SK-N-MC (cell line): Measurements from ENCODE around the gene FXYD5.

Experiments used
- DNase-seq: peaks from one replicate; pipeline ENCODE4 v3.0.0-alpha.2; 2011; ENCODE audit warnings: low read depth, low spot score
- H3K27ac ChIP-seq: fragments of 200-600 bp; sonication (generic); 2 replicates; pipeline ENCODE4 v1.5.1; 2016; ENCODE audit warnings: mixed run types
- H3K36me3 ChIP-seq: fragments of 200-600 bp; sonication (generic); 2 replicates; pipeline ENCODE4 v1.6.1; 2017; ENCODE audit warnings: antibody characterized with exemption, low read length, mixed read lengths; ENCODE audit not compliant: insufficient read depth
- H3K4me3 ChIP-seq: fragments of 200-600 bp; sonication (generic); 2 replicates; pipeline ENCODE4 v1.5.1; 2016
- H3K9ac ChIP-seq: fragments of 200-600 bp; sonication (generic); 2 replicates; pipeline ENCODE4 v1.8.0; 2017; ENCODE audit warnings: mixed run types, mixed read lengths; ENCODE audit not compliant: insufficient read length
- H3K9me3 ChIP-seq: fragments of 200-600 bp; sonication (generic); 2 replicates; pipeline ENCODE4 v1.6.1; 2017; ENCODE audit warnings: low read depth, mild to moderate bottlenecking, antibody characterized with exemption, low read length, moderate library complexity, mixed read lengths
- EZH2 ChIP-seq: fragments of 200-600 bp; sonication (generic); IDR thresholded peaks from one replicate; pipeline ENCODE4 v1.6.1; 2017; ENCODE audit warnings: antibody characterized with exemption
- FOXP2 ChIP-seq: optimal IDR thresholded peaks from 2 replicates; pipeline ENCODE3; 2011; ENCODE audit warnings: mild to moderate bottlenecking, moderate library complexity; ENCODE audit not compliant: insufficient read depth; ENCODE audit errors: extremely low read length, control extremely low read depth
- POLR2AphosphoS5 ChIP-seq: IDR thresholded peaks from 2 replicates; pipeline ENCODE4 v1.6.1; 2012; ENCODE audit warnings: mild to moderate bottlenecking, low read depth, low read length, borderline replicate concordance

Gene FXYD5

GRCh38 chr19:35212241-35212640 lies 57.7 kb downstream of the FXYD5 start:
- H3K9ac ChIP-seq = no peak overlapping the region
- H3K9me3 ChIP-seq = no peaks in the 10 kb centered on the region
- DNase-seq = no peak
- TF ChIP-seq POLR2AphosphoS5 (no peak), EZH2 (no peak), FOXP2 (no peak)
- no peak overlapping the region for H3K4me3 ChIP-seq
- H3K36me3 ChIP-seq = no peaks in the 10 kb centered on the region
- H3K27ac ChIP-seq = no peak overlapping the region

GRCh38 chr19:35213663-35214632 lies 59.4 kb downstream of the FXYD5 start:
- Histone ChIP-seq H3K9me3 (no peaks in the 10 kb centered on the region), H3K9ac (no peak overlapping the region), H3K4me3 (no peak overlapping the region), H3K27ac (no peak overlapping the region), H3K36me3 (no peaks in the 10 kb centered on the region)
- no peak for TF ChIP-seq POLR2AphosphoS5
- no peak for TF ChIP-seq EZH2
- no peak for TF ChIP-seq FOXP2
- peak; percentile 1 for DNase-seq

DNA sequence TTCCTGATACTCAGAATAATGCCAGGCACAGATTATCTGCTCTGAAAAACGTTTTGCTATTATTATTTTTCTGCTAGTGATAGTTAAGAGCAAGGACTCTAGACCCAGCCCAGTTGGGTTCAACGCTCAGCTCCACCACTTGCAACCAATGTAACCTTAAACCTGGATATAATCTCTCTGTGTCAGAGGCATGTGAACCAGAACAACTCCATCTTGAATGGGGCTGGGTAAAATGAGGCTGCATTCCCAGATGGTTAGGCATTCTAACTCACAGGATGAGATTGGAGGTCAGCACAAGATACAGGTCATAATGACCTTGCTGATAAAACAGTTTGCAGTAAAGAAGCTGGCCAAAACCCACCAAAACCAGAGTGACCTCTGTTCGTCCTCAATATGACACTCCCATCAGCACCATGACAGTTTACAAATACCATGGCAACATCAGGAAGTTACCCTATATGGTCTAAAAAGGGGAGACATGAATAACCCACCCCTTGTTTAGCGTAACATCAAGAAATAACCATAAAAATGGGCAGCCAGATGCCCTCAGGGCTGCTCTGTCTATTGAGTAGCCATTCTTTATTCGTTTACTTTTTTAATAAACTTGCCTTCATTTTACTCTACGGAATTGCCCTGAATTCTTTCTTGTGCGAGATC lies 60.4 kb downstream of the FXYD5 start:
- H3K36me3 ChIP-seq = no peaks in the 10 kb centered on the region
- no peaks in the 10 kb centered on the region for H3K9me3 ChIP-seq
- H3K9ac ChIP-seq = no peak overlapping the region
- H3K4me3 ChIP-seq = no peak overlapping the region
- DNase-seq = no peak
- TF ChIP-seq POLR2AphosphoS5 = no peak
- no peak for TF ChIP-seq EZH2
- TF ChIP-seq FOXP2 = no peak
- H3K27ac ChIP-seq = no peak overlapping the region

DNA sequence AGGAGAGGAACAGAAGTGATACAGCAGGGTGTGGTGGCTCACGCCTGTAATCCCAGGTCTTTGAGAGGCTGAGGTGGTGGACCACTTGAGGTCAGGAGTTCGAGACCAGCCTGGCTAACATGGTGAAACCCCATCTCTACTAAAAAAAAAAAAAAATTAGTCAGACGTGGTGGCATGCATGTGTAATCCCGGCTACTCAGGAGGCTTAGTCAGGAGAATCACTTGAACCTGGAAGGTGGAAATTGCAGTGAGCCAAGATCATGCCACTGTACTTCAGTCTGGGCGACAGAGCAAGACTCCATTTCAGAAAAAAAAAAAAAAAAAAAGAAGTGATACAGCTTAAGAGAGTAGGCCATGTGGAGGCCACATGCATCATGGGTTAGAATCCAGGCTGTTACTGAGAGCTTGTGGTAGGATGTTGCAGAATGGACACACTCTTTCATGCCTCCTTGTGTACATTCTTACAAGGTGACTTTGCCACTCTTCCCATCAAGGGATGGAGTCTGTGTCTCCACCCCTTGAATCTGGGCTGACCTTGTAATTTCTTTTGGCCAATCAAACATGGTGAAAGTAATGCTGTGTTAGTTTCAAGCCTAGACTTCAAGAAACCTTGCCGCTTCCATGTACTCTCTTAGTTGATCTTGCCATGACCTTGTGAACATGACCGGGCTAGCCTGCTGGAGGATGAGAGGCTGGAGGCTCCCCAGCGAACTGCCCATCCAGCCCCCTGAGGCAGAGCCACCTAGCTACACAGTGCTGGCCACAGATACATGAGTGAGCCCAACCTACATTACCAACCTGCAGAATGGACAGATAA lies 61.7 kb downstream of the FXYD5 start:
- no peak for TF ChIP-seq FOXP2
- TF ChIP-seq POLR2AphosphoS5 = no peak
- TF ChIP-seq EZH2 = no peak
- no peak for DNase-seq

DNA sequence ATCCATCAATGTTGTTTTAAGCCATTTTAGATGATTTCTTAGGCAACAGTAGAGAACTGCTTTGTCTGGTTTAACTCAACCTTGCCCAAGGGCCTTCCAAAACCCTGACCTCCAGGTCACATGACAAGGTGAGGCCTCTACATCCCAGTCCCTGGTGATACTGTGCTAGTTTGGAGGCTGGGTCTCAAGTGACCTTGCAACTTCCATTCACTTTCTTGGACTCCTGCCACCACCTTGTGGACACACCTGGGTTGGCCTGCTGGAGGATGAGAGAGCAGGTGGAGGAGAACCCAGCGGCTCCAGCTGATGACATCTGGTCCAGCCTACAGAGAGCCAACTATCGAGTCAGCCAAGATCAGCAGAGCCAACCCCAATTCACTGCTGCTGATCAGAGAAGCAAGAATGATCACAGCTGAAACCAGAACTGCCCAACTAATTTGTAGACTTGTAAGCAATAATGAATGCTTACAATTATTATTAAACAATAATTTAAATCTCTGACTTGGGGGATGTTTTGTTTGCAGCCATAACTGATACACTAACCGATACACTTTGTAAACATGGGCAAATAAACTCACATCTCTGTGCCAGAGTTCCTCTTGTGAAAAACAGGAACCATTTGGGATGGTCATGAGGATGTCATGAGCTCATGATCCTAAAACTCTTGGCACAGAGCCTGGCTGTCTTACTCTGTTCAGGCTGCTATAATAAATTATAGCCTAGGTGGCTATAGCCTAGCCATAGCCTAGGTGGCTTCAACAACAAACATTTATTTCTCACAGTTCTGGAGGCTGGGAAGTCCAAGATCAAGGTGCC lies 62.5 kb downstream of the FXYD5 start:
- no peaks in the 10 kb centered on the region for H3K9me3 ChIP-seq
- no peak overlapping the region for H3K27ac ChIP-seq
- H3K4me3 ChIP-seq = no peak overlapping the region
- TF ChIP-seq FOXP2 (no peak), POLR2AphosphoS5 (no peak), EZH2 (no peak)
- H3K36me3 ChIP-seq = no peaks in the 10 kb centered on the region
- no peak for DNase-seq
- H3K9ac ChIP-seq = no peak overlapping the region

More for the DNA sequence above, 61.7 kb downstream of the FXYD5 start:
- Histone ChIP-seq H3K9me3 (no peaks in the 10 kb centered on the region), H3K9ac (no peak overlapping the region), H3K36me3 (no peaks in the 10 kb centered on the region), H3K4me3 (no peak overlapping the region), H3K27ac (no peak overlapping the region)

DNA sequence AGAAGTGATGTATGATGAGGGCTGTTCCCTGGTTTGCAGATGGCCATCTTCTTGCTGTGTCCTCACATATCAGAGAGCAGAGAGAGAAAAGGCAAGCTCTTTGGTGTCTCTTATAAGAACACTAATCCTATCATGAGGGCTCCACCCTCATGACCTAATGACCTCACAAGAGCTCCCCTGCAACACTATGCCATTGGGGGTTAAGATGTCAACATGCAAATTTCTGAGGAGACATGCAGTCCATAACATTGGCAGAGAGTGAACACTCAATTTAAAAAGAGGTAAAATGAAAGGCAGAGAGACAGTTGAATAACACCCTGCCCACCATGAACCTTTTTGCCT lies 63.1 kb downstream of the FXYD5 start:
- H3K27ac ChIP-seq = no peak overlapping the region
- H3K9ac ChIP-seq = no peak overlapping the region
- no peak for TF ChIP-seq EZH2
- H3K36me3 ChIP-seq = no peaks in the 10 kb centered on the region
- H3K9me3 ChIP-seq = no peaks in the 10 kb centered on the region
- no peak for DNase-seq
- no peak overlapping the region for H3K4me3 ChIP-seq

DNA sequence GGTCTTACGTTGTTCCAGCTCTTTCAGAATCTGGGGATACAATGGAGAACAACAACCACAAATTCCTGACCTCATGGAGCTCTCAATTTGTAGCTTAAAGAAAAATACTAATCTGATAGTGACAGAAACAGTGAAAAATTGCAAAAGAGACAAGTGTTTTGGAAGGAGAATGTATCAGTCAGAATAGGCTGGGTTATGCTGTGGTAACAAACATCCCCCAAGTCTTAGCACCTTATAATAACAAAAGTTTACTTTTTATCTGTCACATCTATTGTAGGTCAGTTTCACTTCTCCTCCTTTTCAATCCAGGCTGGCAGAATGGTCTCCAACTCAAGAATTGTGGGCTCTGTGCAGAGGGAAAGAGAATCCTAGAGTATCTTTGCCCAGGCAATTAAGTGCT lies 64.5 kb downstream of the FXYD5 start:
- H3K9me3 ChIP-seq = no peaks in the 10 kb centered on the region
- H3K36me3 ChIP-seq = no peaks in the 10 kb centered on the region
- TF ChIP-seq FOXP2 = no peak
- no peak for TF ChIP-seq POLR2AphosphoS5
- TF ChIP-seq EZH2 = no peak
- H3K4me3 ChIP-seq = no peak overlapping the region
- H3K9ac ChIP-seq = no peak overlapping the region
- H3K27ac ChIP-seq = no peak overlapping the region
- DNase-seq = no peak
